ENCODE measurements around the gene ST3GAL6.
"Not testable (repeated sequence)": the region's sequence is repeated elsewhere in the genome, so short reads cannot be mapped to it uniquely, and the experiment has no call there.

The ST3GAL6 gene

DNA sequence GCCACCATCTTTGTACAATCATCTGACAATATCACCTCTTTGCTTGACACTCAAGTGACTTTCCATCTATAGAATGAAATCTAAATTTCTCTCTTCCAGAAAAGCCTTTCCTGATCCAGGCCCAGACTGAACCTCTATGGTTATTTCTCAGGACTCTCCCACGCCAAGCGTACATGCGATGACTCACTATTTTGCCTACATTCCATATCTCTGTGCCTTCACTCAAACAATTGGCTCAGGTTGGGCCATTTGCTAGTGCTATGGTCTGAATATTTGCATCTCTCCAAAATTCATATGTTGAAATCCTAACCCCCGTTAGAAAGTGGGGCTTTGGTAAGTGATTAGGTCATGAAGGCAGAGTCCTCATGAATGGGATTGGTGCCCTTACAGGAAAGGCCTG, 43.9 kb downstream of the ST3GAL6 start:
- no peak for DNase-seq

DNA sequence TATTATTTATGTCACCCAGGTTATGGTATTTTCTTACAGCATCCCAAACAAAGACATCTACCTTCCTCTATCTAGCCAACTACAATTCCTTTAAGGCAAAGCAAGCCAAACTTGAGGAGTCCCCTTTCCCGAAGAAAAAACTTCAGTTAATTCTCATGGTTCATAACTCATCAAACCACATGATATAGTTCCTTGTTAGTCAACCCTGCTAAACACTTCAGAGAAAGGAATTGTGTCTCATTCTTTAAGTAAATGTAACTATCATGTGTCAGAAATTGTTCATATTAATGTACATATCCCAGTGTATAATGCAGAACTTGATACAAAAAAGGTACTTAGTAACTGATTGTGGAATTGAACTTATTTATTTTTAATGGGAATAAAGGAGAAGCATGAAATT, 44.4 kb downstream of the ST3GAL6 start:
- DNase-seq: no peak

DNA sequence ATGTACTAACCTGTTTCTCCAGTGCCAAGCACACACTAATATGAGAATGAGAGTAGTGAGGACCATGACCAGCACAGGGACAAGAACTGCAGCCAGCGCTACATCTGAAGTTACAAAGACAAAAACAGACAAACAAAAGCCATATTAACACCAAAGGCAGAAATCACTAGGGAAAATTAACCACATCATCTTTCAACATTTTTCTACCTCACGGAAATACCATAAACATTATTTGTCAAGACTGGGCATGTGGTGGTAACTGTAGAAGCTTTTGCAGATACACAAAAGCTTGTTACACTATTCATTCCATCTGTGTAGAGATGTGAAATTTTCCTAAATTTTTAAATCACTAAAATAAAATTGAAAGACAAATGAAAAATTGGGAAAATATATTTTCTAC, 44.9 kb downstream of the ST3GAL6 start:
- DNase-seq: no peak

DNA sequence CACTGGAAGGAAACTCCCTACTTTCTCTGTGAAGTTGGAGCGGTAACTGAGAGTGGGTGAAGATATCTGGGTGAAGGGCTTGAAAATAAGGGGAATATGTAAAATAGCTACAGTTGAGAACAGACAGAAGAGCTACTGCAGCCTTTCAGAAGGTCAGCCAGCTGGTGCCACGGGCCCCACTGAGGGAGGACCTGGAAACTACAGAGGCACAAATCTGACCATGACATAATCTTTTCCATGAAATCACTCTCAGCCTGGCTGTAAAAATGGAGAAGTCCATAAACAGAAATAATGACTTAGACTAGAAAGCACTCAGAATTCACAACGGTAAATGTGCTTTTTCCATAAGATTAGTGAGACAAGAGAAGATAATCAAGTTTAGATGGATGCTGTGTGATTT, 46.4 kb downstream of the ST3GAL6 start:
- DNase-seq: no peak

DNA sequence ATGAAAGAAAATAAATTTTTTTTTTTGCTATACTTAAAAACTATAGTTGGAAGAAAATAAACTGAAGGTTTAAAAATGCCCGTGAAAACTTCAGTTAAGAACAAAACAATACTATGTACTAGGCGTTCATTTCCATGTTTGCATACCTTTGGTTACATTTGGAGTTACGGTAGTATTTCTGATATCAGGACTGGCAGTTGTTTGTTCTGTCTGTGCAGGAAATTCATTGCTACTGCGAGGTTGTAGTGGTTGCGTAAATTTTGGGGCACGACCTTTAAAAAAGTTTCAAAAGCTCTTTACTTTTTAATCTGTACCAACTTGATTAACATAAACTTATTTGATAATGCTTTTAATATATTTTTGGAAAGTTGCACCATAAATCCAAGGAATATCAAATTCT, 47.9 kb downstream of the ST3GAL6 start:
- DNase-seq: no peak

DNA sequence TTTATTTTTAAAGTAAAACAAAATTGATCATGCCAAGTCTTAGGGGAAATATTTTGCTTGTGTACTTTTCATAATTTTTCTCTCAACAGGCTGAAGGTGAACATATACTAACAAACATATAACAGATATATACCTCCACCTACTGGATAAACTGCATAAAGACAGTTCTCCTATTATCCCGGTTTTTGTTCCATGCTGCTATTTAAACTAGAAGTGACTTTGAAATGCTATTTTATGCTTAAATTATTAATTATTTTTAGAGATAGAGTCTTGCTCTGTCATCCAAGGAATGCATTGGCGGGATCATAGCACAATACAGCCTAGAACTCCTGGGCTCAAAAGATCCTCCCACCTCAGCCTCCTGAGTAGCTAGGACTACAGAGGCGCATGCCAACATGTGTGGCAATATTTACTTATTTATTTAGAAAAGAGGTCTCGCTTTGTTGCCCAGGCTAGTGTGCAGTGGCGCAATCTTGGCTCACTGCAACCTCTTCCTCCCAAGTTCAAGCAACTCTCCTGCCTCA, 49.8 kb downstream of the ST3GAL6 start:
- peak; percentile 35 for DNase-seq

DNA sequence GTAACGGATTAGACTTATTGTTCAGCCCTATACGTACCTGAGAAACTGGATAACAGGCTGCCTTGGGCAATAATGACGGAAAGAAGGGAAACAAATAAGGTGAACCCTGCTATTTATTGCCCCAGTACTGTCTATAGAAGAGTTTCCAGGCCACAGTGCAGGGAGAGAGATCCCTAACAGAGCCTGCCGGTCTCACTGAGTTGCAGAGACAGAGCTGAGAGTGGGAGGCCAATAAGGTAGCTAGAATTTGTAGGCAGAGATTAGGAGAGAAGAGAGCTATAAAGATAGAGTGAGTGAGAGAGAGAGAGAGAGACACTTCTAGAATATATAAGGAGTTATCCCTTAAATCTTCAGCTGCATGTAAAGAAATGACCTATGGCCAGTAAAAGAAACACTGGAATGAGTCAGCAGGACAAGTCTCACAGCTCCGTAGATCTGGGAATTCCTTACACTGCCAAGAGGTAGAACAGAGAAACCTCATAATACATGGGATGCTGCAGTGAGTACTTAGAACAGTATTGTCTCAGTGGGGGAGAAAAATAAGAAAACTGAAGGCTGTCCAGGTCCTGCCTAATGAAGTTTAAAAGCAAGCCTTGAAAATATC, 51.8 kb downstream of the ST3GAL6 start:
- DNase-seq: peak; percentile 76

DNA sequence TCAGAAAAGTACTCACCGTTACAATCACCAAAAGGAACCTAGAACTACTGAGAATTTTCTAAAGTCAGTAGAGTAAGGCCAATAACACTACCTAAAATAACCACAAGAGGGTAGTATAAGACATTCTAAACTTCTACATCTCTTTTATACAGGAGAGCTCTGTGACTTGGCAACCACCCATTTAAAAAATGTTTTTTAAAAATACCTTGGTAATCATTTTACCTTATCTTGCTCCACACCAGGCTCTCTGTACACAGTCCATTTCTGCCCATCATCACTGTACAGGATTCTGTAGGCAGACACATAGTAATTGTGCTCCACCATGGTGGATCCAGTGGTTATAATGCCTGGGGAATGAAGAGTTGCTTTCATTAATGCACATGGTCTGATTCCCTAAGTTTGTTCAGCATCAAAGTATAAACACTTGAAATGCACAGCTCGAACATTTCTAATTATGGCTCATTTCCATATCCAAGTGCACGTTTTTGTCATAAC, 54.5 kb downstream of the ST3GAL6 start:
- peak; percentile 58 for DNase-seq

DNA sequence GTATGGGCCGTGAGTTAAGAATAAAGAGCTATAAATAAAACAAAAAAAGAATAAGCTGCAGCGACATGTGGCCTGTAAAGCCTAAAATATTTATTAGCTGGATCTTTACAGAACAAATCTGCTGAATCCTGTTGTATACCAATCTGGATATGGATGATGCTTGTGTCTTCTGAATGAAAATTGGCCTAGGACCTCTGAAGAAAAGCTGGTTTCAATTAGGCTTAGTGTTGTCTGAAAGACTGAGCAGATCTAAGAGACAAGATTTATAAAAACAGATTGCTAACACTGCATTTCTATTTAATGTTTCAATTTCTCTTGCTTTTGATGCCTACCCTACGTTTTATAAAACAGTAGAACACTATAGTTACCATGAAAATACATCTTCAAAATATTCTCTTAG, 57.9 kb downstream of the ST3GAL6 start:
- peak; percentile 24 for DNase-seq

DNA sequence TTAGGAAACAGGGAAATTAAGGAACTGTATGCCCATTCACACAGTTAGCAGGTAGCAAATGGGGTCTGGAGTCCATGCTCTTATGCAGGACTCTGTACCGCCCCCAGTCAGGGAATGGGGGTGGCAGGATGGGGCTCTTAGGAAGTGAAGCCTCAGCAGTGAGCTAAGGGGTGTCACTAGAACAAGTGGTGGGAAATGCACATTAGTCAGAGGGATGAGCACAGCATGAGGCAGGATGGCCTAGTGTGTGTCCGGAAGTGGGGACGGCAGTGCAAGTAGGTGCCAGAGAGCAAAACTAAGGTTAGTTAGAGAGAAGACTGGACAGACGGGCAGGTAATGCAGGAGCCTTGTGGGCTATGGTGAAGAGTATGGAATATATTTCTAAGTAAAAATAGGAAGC, 60.7 kb downstream of the ST3GAL6 start:
- no peak for DNase-seq

DNA sequence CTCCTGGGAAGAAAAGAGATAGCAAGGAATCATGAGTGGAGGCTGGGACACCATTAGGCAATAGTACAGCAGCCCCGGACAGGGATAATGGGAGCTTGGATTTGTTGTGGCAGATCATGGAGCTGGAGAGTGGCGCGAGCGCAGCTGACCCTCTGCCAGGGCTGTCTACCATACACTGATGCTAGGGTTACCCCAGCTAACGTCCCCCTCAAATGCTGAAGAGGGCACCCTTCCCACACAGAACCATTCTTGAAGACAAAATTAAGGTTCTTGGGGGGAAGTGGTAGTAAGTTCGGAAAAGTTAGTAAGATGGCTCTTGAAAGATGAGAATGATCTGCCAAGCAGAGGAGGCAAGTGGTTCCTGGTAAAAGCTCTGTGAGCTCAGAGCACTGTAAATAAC, 61.1 kb downstream of the ST3GAL6 start:
- no peak for DNase-seq

DNA sequence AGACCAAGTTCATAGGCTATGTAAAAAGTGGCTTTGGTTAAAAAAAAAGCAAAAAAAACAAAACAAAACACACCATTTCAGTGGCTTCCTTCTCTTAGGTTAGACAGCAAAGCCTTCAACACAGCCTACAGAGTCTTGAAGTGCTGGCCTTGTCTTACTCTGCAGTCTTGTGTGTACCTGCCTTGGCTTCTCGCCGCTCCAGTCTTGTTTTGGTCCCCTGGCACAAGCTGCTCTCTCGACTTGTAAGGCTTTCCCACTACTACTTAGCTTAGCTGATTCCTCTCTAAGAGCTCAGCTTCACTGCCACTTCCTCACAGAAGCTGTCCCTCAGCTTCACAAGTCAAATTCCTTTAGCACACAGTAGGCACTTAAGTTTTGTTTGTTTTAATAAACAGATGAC, 63.0 kb downstream of the ST3GAL6 start:
- DNase-seq: no peak

DNA sequence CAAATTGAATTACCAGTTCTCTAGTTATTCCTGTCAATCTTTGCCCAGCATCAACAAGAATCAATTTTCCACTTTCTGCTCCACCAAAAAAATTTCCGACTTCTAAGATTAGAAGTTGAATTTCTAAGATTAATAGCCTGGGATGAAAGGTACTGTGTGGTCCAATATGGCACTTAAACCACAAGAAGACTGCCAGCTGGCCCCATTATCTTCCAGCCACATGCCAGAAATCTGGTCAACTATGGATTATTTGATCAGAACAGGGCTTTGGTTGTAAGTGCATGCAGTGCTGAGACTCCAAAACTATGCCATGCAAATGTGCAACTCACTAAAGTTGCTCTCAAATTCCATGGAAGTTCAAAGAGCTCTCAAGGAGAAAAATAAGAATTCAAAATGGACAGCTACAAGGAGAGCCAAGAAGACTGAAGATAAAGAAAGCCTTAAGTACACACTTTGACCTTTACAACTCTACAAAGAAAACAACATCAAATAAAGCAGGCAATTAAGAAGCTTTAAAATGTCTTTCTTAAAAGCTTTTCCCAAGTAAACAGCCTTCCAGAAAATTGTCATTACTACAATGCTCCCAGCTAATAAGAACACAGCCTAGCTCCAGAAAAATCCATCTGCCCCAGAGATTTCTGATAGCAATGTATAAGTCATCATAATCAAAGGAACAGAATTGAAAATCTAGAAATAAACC, 64.2 kb downstream of the ST3GAL6 start:
- DNase-seq: peak; percentile 16

DNA sequence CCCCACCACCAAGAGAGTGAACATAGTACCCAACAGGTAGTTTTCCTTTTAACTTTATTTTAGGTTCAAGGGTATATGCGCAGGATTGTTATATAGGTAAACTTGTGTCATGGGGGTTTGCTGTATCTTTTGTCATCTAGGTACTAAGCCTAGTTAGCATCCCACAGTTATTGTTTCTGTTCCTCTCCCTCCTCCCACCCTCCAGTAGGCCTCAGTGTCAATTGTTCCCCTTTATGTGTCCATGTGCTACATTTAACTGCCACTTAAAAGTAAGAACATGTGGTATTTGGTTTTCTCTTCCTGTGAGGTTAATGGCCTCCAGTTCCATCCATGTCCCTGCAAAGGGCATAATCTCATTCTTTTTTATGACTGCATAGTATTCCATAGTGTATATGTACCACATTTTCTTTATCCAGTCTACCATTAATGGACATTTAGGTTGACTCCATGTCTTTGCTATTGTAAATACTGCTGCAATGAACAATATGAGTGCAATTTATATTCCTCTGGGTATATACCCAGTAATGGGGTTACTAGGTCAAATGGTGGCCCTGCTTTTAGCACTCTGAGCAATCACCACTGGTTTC, 66.2 kb downstream of the ST3GAL6 start:
- no peak for DNase-seq

DNA sequence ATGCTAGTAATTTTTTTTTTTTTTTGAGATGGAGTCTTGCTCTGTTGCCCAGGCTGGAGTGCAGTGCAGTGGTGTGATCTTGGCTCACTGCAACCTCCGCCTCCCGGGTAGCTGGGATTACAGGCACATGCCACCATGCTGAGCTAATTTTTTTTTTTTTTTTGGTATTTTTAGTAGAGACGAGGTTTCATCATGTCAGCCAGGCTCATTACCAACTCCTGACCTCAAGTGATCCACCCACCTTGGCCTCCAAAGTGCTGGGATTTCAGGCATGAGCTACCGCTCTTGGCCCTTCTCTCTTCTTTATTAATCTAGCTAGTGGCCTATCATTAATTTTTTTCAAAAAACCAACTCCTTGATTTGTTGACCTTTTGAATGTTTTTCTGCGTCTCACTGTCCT, 67.9 kb downstream of the ST3GAL6 start:
- DNase-seq: not testable (repeated sequence)

DNA sequence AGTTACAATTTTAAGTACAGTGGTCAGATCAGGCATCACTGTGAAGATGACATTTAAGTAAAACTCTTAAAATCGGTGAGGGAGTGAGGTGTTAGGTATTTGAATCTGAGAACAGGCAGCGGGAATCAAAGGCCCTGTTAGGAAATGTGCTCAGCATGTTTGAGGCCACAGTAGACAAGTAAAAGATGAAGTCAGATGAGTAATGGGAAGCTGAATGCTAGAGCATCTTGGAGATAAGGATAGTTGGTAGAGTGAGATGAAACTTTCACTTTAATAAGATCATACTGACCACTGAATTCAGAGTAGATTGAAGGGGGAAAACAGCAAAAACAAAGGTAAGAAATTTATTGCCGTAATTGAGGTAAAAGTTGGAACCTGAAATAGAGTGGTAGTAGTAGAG, 76.7 kb downstream of the ST3GAL6 start:
- peak; percentile 39 for DNase-seq

DNA sequence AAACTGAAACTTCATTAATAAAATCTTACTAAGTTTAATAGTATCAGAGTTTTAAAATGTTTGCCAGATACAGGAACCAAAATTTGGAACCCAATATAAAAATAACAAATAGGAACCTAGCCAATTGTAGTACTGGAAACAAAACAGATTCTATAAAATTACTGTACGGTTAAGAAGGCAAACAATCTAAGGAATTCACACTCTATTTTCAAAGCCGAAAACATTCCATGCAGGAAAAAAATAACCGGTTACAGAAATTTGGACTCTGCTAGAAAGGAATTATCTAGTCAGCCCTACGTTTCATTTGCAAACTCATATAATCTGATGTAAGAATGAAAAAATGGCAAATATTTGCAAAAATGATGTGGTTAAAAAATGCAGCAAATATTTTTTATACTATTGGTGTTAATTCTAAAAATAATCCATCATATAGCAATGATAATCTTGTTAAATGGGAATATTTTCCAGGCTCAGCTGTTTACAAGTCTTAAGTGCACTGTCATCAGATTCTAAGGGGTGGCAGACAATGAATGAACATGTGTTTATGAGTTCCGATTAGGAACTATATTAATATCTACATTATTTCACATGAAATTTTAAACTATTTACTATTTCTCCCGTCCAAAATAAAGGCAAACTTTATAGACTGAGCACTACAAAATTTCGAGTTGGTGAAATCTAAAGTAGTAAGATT, 80.3 kb downstream of the ST3GAL6 start:
- DNase-seq: peak; percentile 35

Data from fibroblast of skin of abdomen (primary cell).